WTC11 (cell line): ENCODE data around the gene APOBEC2. TPM values are rescaled to one million over a fixed set of nuclear protein-coding genes. Genes with fewer than 3 reads are reported as not detected.

ENCODE experiments used
- ATAC-seq: fragments of 200-7000 bp; cut with Tn5 transposase; 2 replicates; pipeline ENCODE4 v1.10.0; 2021; ENCODE audit warnings: mild to moderate bottlenecking, moderate library complexity
- CTCF ChIA-PET: fragments of 300-600 bp; sonication (Branson Sonifier 250); formaldehyde crosslinking; loops from one replicate; lab custom pipeline; 2021; ENCODE audit warnings: antibody characterized with exemption; lab: Charles Lee
- POLR2A ChIA-PET: fragments of 350-600 bp; sonication (Branson Sonifier 250); formaldehyde crosslinking; loops from one replicate; lab custom pipeline; 2021; ENCODE audit warnings: antibody characterized with exemption; lab: Charles Lee
- DNase-seq: peaks from one replicate; pipeline ENCODE4 v3.0.0; 2021; ENCODE audit warnings: low spot score
- H3K27ac Mint-ChIP-seq: 2 replicates; pipeline ENCODE4 v1.8.0; 2021; ENCODE audit warnings: mixed read lengths
- H3K27me3 Mint-ChIP-seq: 2 replicates; pipeline ENCODE4 v1.8.0; 2021; ENCODE audit warnings: low read depth, mild to moderate bottlenecking, moderate library complexity, mixed read lengths
- H3K36me3 Mint-ChIP-seq: 2 replicates; pipeline ENCODE4 v1.8.0; 2021; ENCODE audit warnings: mixed read lengths
- H3K4me1 Mint-ChIP-seq: 2 replicates; pipeline ENCODE4 v1.8.0; 2022; ENCODE audit warnings: mixed read lengths
- H3K4me3 Mint-ChIP-seq: 2 replicates; pipeline ENCODE4 v1.8.0; 2021; ENCODE audit warnings: mild to moderate bottlenecking, moderate library complexity, mixed read lengths
- H3K9me3 Mint-ChIP-seq: 2 replicates; pipeline ENCODE4 v1.8.0; 2021; ENCODE audit warnings: mixed read lengths
- AFF4 ChIP-seq: sonication (generic); formaldehyde crosslinking; IDR thresholded peaks from 2 replicates; pipeline ENCODE4 v1.8.1; 2023; ENCODE audit warnings: mild to moderate bottlenecking, missing genetic modification reagents, borderline replicate concordance
- ATF3 ChIP-seq: sonication (generic); formaldehyde crosslinking; conservative IDR thresholded peaks from 2 replicates; pipeline ENCODE4 v1.8.1; 2022; ENCODE audit warnings: mild to moderate bottlenecking, missing genetic modification reagents
- CTCF ChIP-seq: fragments of 200-600 bp; IDR thresholded peaks from 2 replicates; pipeline ENCODE4 v1.8.0; 2022; ENCODE audit warnings: antibody characterized with exemption
- ETV6 ChIP-seq: sonication (generic); formaldehyde crosslinking; IDR thresholded peaks from 2 replicates; pipeline ENCODE4 v1.8.1; 2022; ENCODE audit warnings: mild to moderate bottlenecking, missing genetic modification reagents
- FOXJ3 ChIP-seq: sonication (generic); formaldehyde crosslinking; IDR thresholded peaks from 2 replicates; pipeline ENCODE4 v1.9.0; 2021; ENCODE audit warnings: missing genetic modification reagents, mild to moderate bottlenecking, borderline replicate concordance
- FOXK1 ChIP-seq: sonication (generic); formaldehyde crosslinking; IDR thresholded peaks from 2 replicates; pipeline ENCODE4 v1.8.0; 2022; ENCODE audit warnings: mild to moderate bottlenecking, moderate library complexity, missing genetic modification reagents
- FOXP1 ChIP-seq: sonication (generic); formaldehyde crosslinking; IDR thresholded peaks from 2 replicates; pipeline ENCODE4 v1.8.0; 2022; ENCODE audit warnings: missing genetic modification reagents, mild to moderate bottlenecking, moderate library complexity, borderline replicate concordance
- HMGA2 ChIP-seq: fragments of 250-450 bp; sonication (Bioruptor Pico); IDR thresholded peaks from 2 replicates; pipeline ENCODE4 v1.4.0; 2021; ENCODE audit warnings: mild to moderate bottlenecking, moderate library complexity
- NR3C1 ChIP-seq: sonication (generic); formaldehyde crosslinking; conservative IDR thresholded peaks from 2 replicates; pipeline ENCODE4 v1.8.1; 2023; ENCODE audit warnings: low read depth, mild to moderate bottlenecking, missing genetic modification reagents
- SOX15 ChIP-seq: fragments of 250-450 bp; sonication (Bioruptor Pico); IDR thresholded peaks from 2 replicates; pipeline ENCODE4 v1.9.0; 2021; ENCODE audit warnings: mild to moderate bottlenecking
- TCF7 ChIP-seq: sonication (generic); formaldehyde crosslinking; IDR thresholded peaks from 2 replicates; pipeline ENCODE4 v1.8.0; 2022; ENCODE audit warnings: mild to moderate bottlenecking, low read depth, missing genetic modification reagents, moderate library complexity
- TP53 ChIP-seq: sonication (generic); formaldehyde crosslinking; IDR thresholded peaks from 2 replicates; pipeline ENCODE4 v1.8.1; 2023; ENCODE audit warnings: mild to moderate bottlenecking, missing genetic modification reagents
- USF1 ChIP-seq: sonication (generic); formaldehyde crosslinking; IDR thresholded peaks from 2 replicates; pipeline ENCODE4 v1.8.0; 2022; ENCODE audit warnings: mild to moderate bottlenecking, missing genetic modification reagents
- ZNF121 ChIP-seq: sonication (generic); formaldehyde crosslinking; IDR thresholded peaks from 2 replicates; pipeline ENCODE4 v1.8.0; 2023; ENCODE audit warnings: missing genetic modification reagents
- ZNF138 ChIP-seq: sonication (generic); formaldehyde crosslinking; conservative IDR thresholded peaks from 2 replicates; pipeline ENCODE4 v1.8.1; 2022; ENCODE audit warnings: mild to moderate bottlenecking, moderate library complexity, missing genetic modification reagents
- ZNF263 ChIP-seq: sonication (generic); formaldehyde crosslinking; IDR thresholded peaks from 2 replicates; pipeline ENCODE4 v1.8.1; 2022; ENCODE audit warnings: low read depth, mild to moderate bottlenecking, moderate library complexity, missing genetic modification reagents
- ZNF416 ChIP-seq: fragments of 250-450 bp; sonication (Bioruptor Pico); IDR thresholded peaks from 2 replicates; pipeline ENCODE4 v1.9.0; 2021; ENCODE audit warnings: mild to moderate bottlenecking, inconsistent platforms
- ZSCAN18 ChIP-seq: fragments of 250-450 bp; sonication (Bioruptor Pico); IDR thresholded peaks from 2 replicates; pipeline ENCODE4 v2.1.2; 2022; ENCODE audit warnings: mild to moderate bottlenecking, moderate library complexity
- total RNA-seq: library from RNA; stranded (reverse); gene quantifications from 3 replicates; pipeline ENCODE4 v1.2.3, GENCODE V29; 2021

The APOBEC2 gene
- total RNA-seq, 1 experiment from 2014 or later: not detected

GRCh38 chr6:41073968-41074691 is 21.1 kb downstream of the APOBEC2 start:
- no peak for ATAC-seq
- Mint-ChIP-seq H3K4me3 (peak overlapping the region; percentile 85), H3K27me3 (no peaks in the 10 kb centered on the region), H3K9me3 (no peaks in the 10 kb centered on the region), H3K4me1 (peaks cover 37% of the 10 kb centered on the region), H3K36me3 (peaks cover 14% of the 10 kb centered on the region), H3K27ac (peak overlapping the region; percentile 92)
- no peak for DNase-seq
- TF ChIP-seq NR3C1 (CRISPR knock-in tag): no peak
- no peak for TF ChIP-seq FOXP1 (CRISPR knock-in tag)
- no peak for TF ChIP-seq TCF7 (CRISPR knock-in tag)
- TF ChIP-seq FOXJ3 (CRISPR knock-in tag): no peak
- TF ChIP-seq FOXK1: no peak
- ChIA-PET POLR2A (no interaction called here), CTCF (interaction anchor here (1.6 kb wide), 1 partner anchor 27 kb away, joined by 4 read pairs; no protein-coding TSS in a partner anchor)

- CTCF ChIA-PET: interaction anchor here (1.4 to 1.6 kb wide), 3 partner anchors 26 to 117 kb away, joined by 3 to 4 read pairs (median 4); no protein-coding TSS in a partner anchor
- no peak for TF ChIP-seq CTCF
- no peak for TF ChIP-seq HMGA2
- TF ChIP-seq, all 79 proteins: peak for 0
- ATAC-seq (no peak), DNase-seq (no peak)
- POLR2A ChIA-PET: no interaction called here
- H3K36me3 Mint-ChIP-seq: peaks cover 19% of the 10 kb centered on the region
- peaks cover 37% of the 10 kb centered on the region for H3K4me1 Mint-ChIP-seq
- peak overlapping the region; percentile 92 for H3K27ac Mint-ChIP-seq
- no peaks in the 10 kb centered on the region for H3K27me3 Mint-ChIP-seq
- H3K9me3 Mint-ChIP-seq: no peaks in the 10 kb centered on the region
- H3K4me3 Mint-ChIP-seq: peak overlapping the region; percentile 85
These were observed 21.9 kb downstream of the APOBEC2 start for GRCh38 chr6:41074692-41075436.

- Mint-ChIP-seq H3K27me3 (no peaks in the 10 kb centered on the region), H3K4me1 (peaks cover 33% of the 10 kb centered on the region)
- POLR2A ChIA-PET: no interaction called here
- TF ChIP-seq TP53 (CRISPR knock-in tag) (no peak), ETV6 (CRISPR knock-in tag) (no peak), ATF3 (no peak), ZNF263 (CRISPR knock-in tag) (no peak), ZNF138 (no peak), ZNF121 (CRISPR knock-in tag) (no peak), ZNF416 (CRISPR knock-in tag) (no peak), ZSCAN18 (no peak), AFF4 (no peak), USF1 (CRISPR knock-in tag) (no peak), SOX15 (CRISPR knock-in tag) (no peak)
- TF ChIP-seq, all 79 proteins: peak for 0
- Mint-ChIP-seq H3K4me3 (peak overlapping the region; percentile 85), H3K9me3 (no peaks in the 10 kb centered on the region), H3K27ac (peak overlapping the region; percentile 52), H3K36me3 (peaks cover 29% of the 10 kb centered on the region)
- no peak for DNase-seq
- ATAC-seq: no peak
- CTCF ChIA-PET: interaction anchor here (1.1 to 1.6 kb wide), 6 partner anchors 25 to 116 kb away, joined by 3 to 4 read pairs (median 3); partner anchors contain the start of gene UNC5CL
These were observed 22.9 kb downstream of the APOBEC2 start for GRCh38 chr6:41075651-41076626.
